DMS53 treated with DMSO at 0.1 percent for 48 hours (cell line): Measurements from ENCODE around the gene RPAP3.

Source experiments
- DNase-seq: peaks from one replicate; lab custom pipeline; 2025; ENCODE audit not compliant: unreplicated experiment; lab: John Stamatoyannopoulos, UW

The RPAP3 gene

GRCh38 chr12:47743311-47743860, 37.6 kb upstream of the RPAP3 start:
- no peak for DNase-seq

GRCh38 chr12:47742253-47742825, 36.5 kb upstream of the RPAP3 start:
- DNase-seq = peak; percentile 64

GRCh38 chr12:47741340-47741703, 35.5 kb upstream of the RPAP3 start:
- DNase-seq = peak; percentile 98

GRCh38 chr12:47740606-47741339, 34.9 kb upstream of the RPAP3 start:
- peak; percentile 86 for DNase-seq

GRCh38 chr12:47739979-47740378, 34.1 kb upstream of the RPAP3 start:
- no peak for DNase-seq

GRCh38 chr12:47739297-47739696, 33.5 kb upstream of the RPAP3 start:
- DNase-seq = no peak

- no peak for DNase-seq
Observed at GRCh38 chr12:47737936-47738594, 32.2 kb upstream of the RPAP3 start.

- no peak for DNase-seq
Observed at GRCh38 chr12:47736877-47737676, 31.2 kb upstream of the RPAP3 start.

GRCh38 chr12:47736216-47736615, 30.4 kb upstream of the RPAP3 start:
- no peak for DNase-seq

GRCh38 chr12:47735649-47736048, 29.8 kb upstream of the RPAP3 start:
- no peak for DNase-seq

GRCh38 chr12:47734725-47735480, 29.1 kb upstream of the RPAP3 start:
- DNase-seq = no peak

- DNase-seq = no peak
Observed at GRCh38 chr12:47733142-47733541, 27.3 kb upstream of the RPAP3 start.

- DNase-seq = no peak
Observed at GRCh38 chr12:47732504-47732903, 26.7 kb upstream of the RPAP3 start.

GRCh38 chr12:47731723-47732122, 25.9 kb upstream of the RPAP3 start:
- no peak for DNase-seq

- DNase-seq = peak; percentile 89
Observed at GRCh38 chr12:47730341-47730744, 24.5 kb upstream of the RPAP3 start.

- no peak for DNase-seq
Observed at GRCh38 chr12:47729233-47729632, 23.4 kb upstream of the RPAP3 start.

- no peak for DNase-seq
Observed at GRCh38 chr12:47725893-47726292, 20.1 kb upstream of the RPAP3 start.

- DNase-seq = no peak
Observed at GRCh38 chr12:47725091-47725772, 19.4 kb upstream of the RPAP3 start, which contains the start of gene ENDOU. TSS of gene ENDOU (minus strand) at chr12:47725490. CDS start at chr12:47725413, 77 bp downstream.

GRCh38 chr12:47722941-47723631, 17.3 kb upstream of the RPAP3 start:
- no peak for DNase-seq
